ENCODE data around the gene ZNF200. TPM values are rescaled to one million over a fixed set of nuclear protein-coding genes. Genes with fewer than 3 reads are reported as not detected.

ZNF200 gene
- polyA plus RNA-seq, 1 donor (not counting 4 experiments of a cell fraction or from before 2014, with no cell fraction given), result 4.3 TPM

GRCh38 chr16:3256146-3256865 is 21.3 kb upstream of the ZNF200 start, which contains the start of gene MEFV:
MEFV (minus strand) TSS chr16:3256633; CDS start chr16:3256587, 46 bp downstream.
- dilution Hi-C loops (cut with MboI; ENCODE audit: extremely low pct_ligation_motif_present, low sequenced_read_pairs), result no loop called here
- no peak for TF ChIP-seq CTCF (optimal IDR thresholded peaks at IDR 0.05 in 1 of 3, IDR thresholded peaks at IDR 0.05 in 1 of 3, conservative IDR thresholded peaks at IDR 0.05 in 1 of 3; ENCODE audit: extremely low read depth in 1 of 3, insufficient read depth in 2 of 3, low read length in 3 of 3)
- TF ChIP-seq EZH2 (IDR thresholded peaks at IDR 0.05; ENCODE audit: low read length), result no peak
- DNase-seq (ENCODE audit: low read depth, low spot score) (no peak), FAIRE-seq (no peak)
- no peak within 1 kb of the TSS for H3K27ac ChIP-seq (ENCODE audit: control insufficient read depth, insufficient read depth, low read length)
- H3K79me2 ChIP-seq (ENCODE audit: control insufficient read depth, insufficient read depth, low read length), result no peaks in the 10 kb centered on the region
- no peak within 1 kb of the TSS for H3K4me3 ChIP-seq (ENCODE audit: control insufficient read depth in 2 of 3, extremely low read depth in 1 of 3, insufficient read depth in 2 of 3, low read depth in 1 of 3, low read length in 3 of 3)
- H3K36me3 ChIP-seq (ENCODE audit: control insufficient read depth in 2 of 2, extremely low read depth in 1 of 2, insufficient read depth in 2 of 2, low read length in 2 of 2), result no peaks in the 10 kb centered on the region
- H3K27me3 ChIP-seq (ENCODE audit: control insufficient read depth, extremely low read depth, insufficient read depth, low read length), result no peaks in the 10 kb centered on the region
- H2AFZ ChIP-seq (ENCODE audit: control insufficient read depth, low read length), result no peak within 1 kb of the TSS
- no peak within 1 kb of the TSS for H3K9ac ChIP-seq (ENCODE audit: control insufficient read depth, extremely low read depth, insufficient read depth, low read length)
- H4K20me1 ChIP-seq (ENCODE audit: control insufficient read depth, extremely low read depth, insufficient read depth, low read length), result no peaks in the 10 kb centered on the region
- H3K4me2 ChIP-seq (ENCODE audit: control insufficient read depth, extremely low read depth, insufficient read depth, low read depth, low read length), result no peak within 1 kb of the TSS
- no peaks in the 10 kb centered on the region for H3K4me1 ChIP-seq (ENCODE audit: control insufficient read depth, extremely low read depth, insufficient read depth, low read length)
- no peaks in the 10 kb centered on the region for H3K9me3 ChIP-seq (ENCODE audit: control insufficient read depth, low read depth, low read length)
- H3K9me1 ChIP-seq (ENCODE audit: control insufficient read depth, extremely low read depth, insufficient read depth, low read length), result no peaks in the 10 kb centered on the region

GRCh38 chr16:3254309-3254708 is 19.4 kb upstream of the ZNF200 start:
- dilution Hi-C loops (cut with MboI; ENCODE audit: extremely low pct_ligation_motif_present, low sequenced_read_pairs), result no loop called here
- H3K9me3 ChIP-seq (ENCODE audit: control insufficient read depth, low read depth, low read length), result no peaks in the 10 kb centered on the region
- H3K9me1 ChIP-seq (ENCODE audit: control insufficient read depth, extremely low read depth, insufficient read depth, low read length), result no peaks in the 10 kb centered on the region
- H4K20me1 ChIP-seq (ENCODE audit: control insufficient read depth, extremely low read depth, insufficient read depth, low read length), result no peaks in the 10 kb centered on the region
- H3K4me2 ChIP-seq (ENCODE audit: control insufficient read depth, extremely low read depth, insufficient read depth, low read depth, low read length), result no peak overlapping the region
- H2AFZ ChIP-seq (ENCODE audit: control insufficient read depth, low read length), result no peak overlapping the region
- no peak overlapping the region for H3K27ac ChIP-seq (ENCODE audit: control insufficient read depth, insufficient read depth, low read length)
- H3K4me1 ChIP-seq (ENCODE audit: control insufficient read depth, extremely low read depth, insufficient read depth, low read length), result no peaks in the 10 kb centered on the region
- FAIRE-seq (no peak), DNase-seq (ENCODE audit: low read depth, low spot score) (no peak)
- no peaks in the 10 kb centered on the region for H3K79me2 ChIP-seq (ENCODE audit: control insufficient read depth, insufficient read depth, low read length)
- no peak for TF ChIP-seq EZH2 (IDR thresholded peaks at IDR 0.05; ENCODE audit: low read length)
- TF ChIP-seq CTCF (optimal IDR thresholded peaks at IDR 0.05 in 1 of 3, IDR thresholded peaks at IDR 0.05 in 1 of 3, conservative IDR thresholded peaks at IDR 0.05 in 1 of 3; ENCODE audit: extremely low read depth in 1 of 3, insufficient read depth in 2 of 3, low read length in 3 of 3), result no peak
- no peak overlapping the region for H3K9ac ChIP-seq (ENCODE audit: control insufficient read depth, extremely low read depth, insufficient read depth, low read length)
- H3K27me3 ChIP-seq (ENCODE audit: control insufficient read depth, extremely low read depth, insufficient read depth, low read length), result no peaks in the 10 kb centered on the region
- no peak overlapping the region for H3K4me3 ChIP-seq (ENCODE audit: control insufficient read depth in 2 of 3, extremely low read depth in 1 of 3, insufficient read depth in 2 of 3, low read depth in 1 of 3, low read length in 3 of 3)
- no peaks in the 10 kb centered on the region for H3K36me3 ChIP-seq (ENCODE audit: control insufficient read depth in 2 of 2, extremely low read depth in 1 of 2, insufficient read depth in 2 of 2, low read length in 2 of 2)
